ENCODE data around the gene PDLIM1.

The PDLIM1 gene, protein sequence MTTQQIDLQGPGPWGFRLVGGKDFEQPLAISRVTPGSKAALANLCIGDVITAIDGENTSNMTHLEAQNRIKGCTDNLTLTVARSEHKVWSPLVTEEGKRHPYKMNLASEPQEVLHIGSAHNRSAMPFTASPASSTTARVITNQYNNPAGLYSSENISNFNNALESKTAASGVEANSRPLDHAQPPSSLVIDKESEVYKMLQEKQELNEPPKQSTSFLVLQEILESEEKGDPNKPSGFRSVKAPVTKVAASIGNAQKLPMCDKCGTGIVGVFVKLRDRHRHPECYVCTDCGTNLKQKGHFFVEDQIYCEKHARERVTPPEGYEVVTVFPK

GRCh38 chr10:95290461-95291364 is at the start of gene PDLIM1:
TSS of gene PDLIM1 (minus strand) at chr10:95291003. CDS start at chr10:95290915, 88 bp downstream.
- DNase-seq = peak in 1 of 6 experiments; percentile 14

DNA sequence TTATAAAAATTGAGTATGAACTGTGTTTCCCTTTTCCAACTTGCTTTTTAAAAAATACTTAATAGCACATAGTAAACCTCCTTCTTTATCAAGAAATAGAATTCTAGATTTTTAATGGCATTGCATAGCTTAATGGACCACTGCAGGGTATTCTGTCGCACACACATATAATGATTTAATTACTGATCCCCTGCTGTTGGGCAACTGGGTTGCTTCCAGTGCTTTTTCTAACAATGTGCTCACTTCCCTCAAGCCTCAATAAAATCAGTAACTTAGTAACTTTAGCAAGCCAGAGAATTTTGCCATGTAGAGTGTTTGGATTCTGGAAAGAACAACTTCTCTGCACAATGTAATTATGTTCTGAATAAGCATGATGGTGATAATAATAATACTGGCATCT is 49.1 kb upstream of the PDLIM1 start:
- DNase-seq = no peak

DNA sequence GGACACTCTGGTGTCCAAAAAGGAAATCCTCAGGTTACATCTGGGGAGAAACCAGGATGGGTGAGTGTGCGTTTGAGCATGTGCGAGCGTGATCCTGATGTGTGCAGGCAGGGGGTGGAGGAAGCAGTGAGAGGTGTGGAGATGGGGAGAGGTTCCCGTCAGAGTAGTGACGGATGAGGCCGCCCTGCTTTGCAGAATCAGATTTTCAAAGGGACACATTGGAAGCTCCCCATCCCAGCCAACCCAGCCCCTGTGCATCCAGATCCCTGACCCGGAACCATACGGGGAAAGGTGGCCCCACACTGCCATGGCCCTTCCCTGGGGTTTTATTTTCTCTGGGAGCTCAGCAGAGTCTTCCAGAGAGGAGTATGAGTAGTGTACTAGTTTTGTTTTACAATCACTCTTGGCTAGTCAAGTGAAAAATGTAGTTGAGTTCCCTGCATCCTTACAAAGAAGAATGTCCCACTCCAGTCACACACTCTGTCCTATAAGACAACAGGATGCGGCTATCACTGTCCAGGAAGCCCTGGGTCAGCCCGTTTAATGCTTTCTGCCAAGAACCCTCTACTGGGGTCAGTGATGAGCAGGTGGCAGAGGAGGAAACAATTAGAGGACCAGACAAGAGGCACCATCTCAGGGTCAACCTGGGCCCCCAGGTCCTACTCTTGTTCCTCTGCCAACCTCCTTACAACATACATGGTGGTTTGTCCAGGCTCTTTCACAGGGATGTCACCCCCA is 46.8 kb upstream of the PDLIM1 start:
- no peak for DNase-seq

DNA sequence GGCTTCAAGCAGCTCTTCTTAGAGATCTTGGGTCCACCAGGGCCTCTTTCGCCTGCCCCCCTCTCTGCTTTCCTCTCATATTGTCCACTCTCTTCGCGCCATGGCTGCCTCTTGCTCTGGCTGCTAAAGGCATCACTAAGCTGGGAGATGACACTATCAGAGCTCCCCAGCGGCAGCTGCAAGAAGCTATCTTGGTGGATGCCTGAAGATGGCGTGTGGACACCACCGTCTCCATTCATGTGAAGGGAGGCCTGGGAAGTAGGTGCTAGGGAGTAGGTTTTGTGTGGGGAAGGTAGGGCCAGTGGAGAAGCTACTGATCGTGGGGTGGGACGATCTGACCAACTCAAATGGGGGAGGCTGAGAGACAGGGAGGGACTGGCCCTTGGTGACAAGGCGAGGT is 45.9 kb upstream of the PDLIM1 start:
- no peak for DNase-seq

DNA sequence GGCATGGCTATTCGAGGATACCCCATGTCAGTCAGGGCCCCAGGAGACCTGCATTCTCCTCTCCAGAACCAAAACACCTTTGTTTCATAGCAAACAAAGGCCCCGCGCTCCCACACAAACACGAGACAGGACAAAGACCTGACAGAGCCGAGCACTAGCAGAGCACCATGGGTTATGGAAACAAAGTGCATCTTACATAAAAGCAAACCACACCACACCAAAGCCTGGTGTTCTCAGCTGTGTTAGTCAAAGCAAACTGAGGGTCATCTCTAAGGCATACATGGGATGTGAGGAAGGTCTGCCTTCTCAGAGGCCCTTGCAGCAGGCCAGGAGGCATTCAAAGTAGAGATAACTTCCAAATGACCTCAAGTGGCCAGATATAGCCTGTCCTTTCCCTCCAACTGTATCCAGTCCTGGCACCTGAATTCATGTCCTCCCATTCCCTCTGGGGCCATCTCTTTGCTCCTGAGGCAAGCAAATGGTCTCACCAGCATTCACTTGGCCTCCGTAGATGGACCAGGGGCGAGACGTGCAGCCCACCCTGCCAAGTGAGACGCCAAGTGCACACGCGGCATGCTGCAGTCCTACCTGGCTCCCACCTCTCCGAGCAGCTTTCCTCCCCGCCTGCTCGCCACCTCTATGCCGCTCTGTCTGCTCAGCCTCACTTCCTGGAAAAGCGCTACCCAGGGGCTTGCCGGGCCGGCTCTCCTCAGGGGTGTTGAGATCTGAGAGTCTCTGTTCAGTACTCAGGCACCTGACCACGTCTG is 45.3 kb upstream of the PDLIM1 start:
- DNase-seq = no peak

DNA sequence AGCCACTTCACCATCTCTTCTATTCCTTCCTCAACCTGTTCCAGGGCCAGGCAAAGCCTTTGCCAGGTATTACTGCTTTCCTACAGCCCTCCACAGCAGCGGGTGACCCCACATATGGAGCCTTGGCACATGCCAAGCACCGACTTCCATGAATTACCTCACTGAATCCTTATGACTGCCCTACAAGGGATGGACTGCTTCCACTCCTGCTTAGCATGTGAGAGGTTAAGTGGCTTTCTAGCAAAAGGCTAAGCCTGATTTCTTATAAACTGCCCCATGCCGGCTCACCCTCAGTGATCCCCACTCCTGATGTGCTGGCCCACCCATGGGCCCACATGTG is 44.0 kb upstream of the PDLIM1 start:
- no peak for DNase-seq

DNA sequence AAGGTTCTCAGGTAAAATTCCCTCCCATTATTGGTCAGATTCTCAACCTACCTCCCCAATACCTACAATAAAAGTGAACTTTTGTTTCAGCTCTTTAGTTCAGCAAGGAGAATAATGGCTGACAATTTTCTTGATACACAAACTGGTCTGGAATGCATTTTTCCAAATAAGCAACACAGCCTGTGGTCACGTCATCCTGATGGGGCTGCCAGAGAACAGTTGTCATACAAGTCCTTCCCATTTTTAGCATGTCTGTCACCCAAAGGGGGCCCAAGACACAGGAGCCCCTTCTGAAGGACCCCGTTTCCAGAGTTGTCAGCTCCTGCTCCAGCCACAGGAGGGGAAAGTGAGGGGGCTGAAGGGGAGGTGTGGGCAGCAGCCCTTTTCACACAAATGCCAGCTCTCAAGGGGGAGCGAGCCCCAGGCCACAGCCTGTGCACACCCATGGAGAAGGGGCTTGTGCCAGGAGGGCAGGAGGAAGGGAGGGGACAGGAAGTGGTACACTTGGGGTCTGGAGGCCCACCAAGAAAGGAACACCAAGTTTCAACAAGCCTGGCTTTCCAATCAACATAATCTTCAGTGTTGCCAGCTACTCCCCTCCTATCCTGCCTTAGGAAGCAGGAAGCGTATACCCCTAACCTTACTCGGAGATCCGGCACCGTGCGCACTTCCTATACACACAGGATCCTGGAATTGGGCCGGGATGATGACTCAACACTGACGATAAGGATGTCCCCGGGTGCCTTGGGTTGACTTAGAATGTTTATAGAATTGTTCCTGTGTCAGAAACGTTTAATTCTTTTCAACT is 43.4 kb upstream of the PDLIM1 start:
- no peak for DNase-seq

- DNase-seq = no peak
These were observed 42.0 kb upstream of the PDLIM1 start for GRCh38 chr10:95332666-95333249.

DNA sequence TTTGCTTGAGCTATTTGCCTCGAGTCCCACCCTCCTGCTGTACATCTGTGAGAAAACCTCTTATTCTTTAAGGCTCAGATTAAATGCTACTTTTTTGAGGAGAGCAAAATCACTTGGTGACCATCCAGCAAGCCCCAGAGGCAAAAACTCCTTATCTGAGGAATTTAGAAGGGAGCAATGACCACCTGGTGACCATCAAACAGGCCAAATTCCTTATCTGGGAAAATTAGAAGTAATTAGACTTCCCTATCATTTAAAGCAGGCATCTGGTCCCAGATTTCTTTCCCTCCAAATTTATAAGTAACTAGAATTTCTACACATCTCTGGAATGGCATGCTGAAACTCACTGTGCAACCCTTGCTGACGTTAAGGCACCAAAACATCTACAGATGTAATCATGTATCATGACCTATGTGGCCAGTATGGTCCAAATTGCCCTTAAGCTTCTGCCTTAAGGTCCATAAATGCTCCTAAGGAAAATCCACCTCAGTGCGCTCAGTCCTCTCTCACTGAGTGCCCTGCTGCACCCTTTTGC is 40.9 kb upstream of the PDLIM1 start:
- DNase-seq = no peak

DNA sequence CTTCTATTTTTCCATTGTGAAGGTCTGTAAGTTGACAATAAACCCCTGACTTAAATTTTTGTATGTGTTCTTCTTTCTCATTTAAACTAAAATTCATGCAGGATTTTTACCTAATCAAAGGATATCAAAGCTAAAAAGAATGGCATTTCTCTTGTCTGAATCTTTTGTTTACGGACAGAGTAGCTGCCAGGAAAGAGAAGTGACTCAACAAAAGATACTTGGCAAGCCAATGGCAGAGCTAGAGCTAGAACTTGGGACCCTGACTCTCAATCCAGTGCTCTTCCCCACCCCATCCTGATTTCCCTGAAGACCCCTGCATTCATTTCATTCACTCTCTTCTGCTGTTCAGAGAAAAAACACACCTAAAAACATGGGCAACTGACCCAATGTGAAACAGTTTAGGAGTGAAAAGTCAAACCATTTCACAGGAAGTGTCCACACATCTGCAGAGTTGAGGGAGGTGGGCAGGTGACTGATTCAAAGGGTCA is 40.2 kb upstream of the PDLIM1 start:
- no peak for DNase-seq

DNA sequence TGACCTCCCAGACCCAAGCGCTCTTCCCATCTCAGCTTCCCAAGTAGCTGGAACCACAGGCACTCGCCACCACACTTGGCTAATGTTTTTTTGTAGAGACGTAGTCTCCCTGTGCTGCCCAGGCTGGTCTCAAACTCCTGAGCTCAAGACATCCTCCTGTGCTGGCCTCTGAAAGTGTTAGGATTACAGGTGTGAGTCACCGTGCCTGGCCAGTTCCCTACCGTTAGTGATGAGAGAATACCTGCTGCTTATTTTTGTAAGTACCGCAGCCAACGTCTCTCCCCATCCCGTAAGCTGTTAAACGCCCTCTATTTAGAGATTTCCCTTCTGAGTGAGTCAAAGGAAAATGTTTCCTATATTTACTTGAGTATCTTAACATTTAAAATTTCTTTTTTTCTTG is 38.5 kb upstream of the PDLIM1 start:
- no peak for DNase-seq

DNA sequence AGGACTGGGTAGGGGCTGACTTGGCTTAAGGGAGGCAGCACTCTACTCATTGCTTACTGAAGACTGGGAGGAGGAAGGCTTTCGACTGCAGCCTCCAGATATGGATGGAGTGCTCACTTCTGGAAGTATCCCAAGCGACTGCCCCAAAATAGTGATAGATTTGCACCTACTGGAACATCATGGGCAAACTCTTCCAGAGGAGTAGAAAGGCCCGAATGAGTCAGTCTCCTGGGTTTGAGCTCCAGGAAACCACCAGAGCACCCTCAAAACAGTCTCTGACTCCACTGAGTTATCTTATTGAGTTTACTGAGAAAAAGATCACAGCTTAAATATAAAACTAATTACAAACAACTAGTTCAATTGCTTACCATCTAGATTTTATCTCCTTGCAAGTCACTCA is 37.2 kb upstream of the PDLIM1 start:
- no peak for DNase-seq

DNA sequence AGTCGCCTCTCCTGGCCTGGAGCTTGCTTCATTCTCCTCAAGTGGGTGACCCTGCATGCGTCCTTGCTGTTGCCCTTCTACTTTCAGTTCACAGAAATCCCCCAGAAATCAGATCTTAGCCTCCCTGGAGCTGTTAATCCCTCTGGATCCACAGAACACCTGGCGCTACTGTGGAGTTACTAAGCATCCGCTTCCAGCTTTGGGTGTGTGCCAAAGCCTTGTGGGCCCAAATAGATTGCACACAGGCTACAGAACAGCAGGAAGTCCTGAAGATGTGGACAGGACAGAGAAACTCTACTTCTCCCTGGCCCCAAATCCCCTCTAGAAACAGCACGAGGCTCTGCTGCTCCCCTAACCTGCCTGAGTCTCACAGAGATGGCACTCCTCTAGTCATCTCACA is 36.6 kb upstream of the PDLIM1 start:
- DNase-seq = no peak

GRCh38 chr10:95326396-95326795 is 35.6 kb upstream of the PDLIM1 start:
- no peak for DNase-seq

DNA sequence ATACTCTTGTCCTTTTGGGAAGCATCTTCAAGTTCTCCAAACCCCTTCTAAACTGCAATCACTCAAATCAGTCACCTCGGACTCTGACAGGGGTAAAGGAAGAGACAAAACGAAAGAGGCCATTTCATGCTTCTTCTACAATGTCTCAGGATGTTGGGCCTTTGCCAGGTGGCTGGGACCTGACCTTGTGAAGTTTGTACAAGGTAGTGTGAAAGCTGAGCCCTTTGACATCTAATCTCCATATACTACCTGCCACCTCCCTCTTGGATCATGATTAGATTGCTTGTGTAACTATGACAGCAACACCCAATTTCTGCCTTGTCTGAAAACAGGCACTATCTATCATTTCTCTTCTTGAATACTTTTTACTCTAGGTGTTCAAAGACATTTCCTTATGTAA is 35.1 kb upstream of the PDLIM1 start:
- no peak for DNase-seq

DNA sequence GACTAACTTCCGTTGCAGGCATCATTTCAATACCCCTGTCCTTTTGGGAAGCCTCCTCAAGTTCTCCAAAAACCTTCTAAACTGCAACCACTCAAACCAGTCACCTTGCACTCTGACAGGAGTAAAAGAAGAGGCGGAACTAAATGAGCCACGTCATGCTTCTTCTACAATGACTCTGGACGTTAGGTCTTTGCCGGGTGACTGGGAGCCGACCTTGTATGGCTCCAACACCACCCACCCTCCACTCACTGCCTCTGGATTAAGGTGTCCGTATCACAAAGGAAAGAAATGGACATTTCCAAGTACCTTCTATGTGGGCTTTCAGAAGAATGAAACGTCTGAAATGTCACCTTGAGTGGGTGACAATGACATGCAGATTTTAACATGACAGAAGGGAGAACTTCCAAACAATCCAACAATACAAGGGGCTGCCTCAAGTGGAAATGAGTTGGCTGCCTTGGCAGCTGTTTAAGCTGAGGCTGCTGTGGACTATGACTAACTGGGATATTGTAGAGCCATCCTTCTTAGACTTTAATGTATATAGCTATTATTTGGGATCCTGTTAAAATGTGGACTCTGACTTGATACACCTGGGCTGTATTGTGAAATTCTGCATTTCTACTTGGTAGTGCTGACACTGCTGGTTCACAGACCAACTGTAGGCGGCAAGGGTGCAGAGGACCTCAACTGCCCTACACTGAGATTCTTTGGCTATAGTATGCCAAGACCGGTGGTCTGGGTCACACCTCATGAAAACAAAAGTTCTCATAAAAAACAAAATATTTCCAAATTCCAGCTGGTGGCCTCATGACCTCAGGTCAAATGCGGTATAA is 33.8 kb upstream of the PDLIM1 start:
- no peak for DNase-seq

- DNase-seq = no peak
These were observed 30.9 kb upstream of the PDLIM1 start for GRCh38 chr10:95321554-95322301.

DNA sequence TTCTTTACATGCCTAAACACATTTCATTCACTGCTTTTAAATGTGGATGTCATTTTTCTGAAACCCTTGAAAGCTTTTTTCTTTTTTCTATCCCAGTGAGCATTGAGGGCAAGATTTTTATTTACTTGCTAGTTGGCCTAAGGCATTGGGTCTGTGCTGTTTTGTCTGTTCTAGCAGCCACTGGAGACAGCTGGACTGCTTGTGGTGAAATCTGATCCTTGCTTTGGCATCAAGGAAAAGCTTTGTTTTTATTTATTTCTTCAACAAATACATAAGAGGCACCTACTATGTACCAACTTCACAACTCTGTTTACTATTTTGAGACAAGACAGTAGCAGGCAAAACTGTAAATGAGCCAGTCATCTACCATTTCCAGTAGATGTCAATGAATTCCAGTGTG is 28.4 kb upstream of the PDLIM1 start:
- no peak for DNase-seq

DNA sequence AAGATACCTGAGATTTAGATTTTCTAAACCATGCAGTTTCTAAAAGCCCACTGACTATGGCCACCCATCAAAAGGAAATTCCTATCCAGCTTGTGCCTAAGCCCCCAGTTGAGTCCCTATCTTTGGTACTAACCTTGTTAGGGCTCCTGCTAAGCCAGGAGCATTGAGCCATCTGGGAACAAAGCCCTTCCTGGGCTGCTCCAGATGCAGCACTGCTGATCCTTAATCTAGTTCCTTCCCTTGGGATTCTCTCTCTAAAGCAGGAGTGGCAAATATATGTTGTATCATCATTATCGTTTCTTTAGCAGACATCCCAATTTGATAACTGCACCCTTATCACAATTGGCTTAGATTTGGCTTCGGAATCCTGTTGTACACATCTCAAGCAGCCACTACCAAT is 24.7 kb upstream of the PDLIM1 start:
- no peak for DNase-seq

Data from stimulated activated naive CD4-positive, alpha-beta T cell (primary cell).